RPMI7951 (cell line): Measurements from ENCODE around the gene PLCL2. TPM values are rescaled to one million over a fixed set of nuclear protein-coding genes. Genes with fewer than 3 reads are reported as not detected.
"Not testable (repeated sequence)": the region's sequence is repeated elsewhere in the genome, so short reads cannot be mapped to it uniquely, and the experiment has no call there.

ENCODE experiments used
- DNase-seq: peaks from one replicate; pipeline ENCODE4 v3.0.0-alpha.2; 2012; ENCODE audit warnings: low read depth
- total RNA-seq: library from RNA; depleted of rRNA; stranded (reverse); fragments of >200 nt; shearing (Covaris generic); gene quantifications from 2 replicates; pipeline ENCODE4 v1.2.3, GENCODE V29; 2014

Gene PLCL2
- total RNA-seq, 1 experiment from 2014 or later, result 0.12 TPM

- no peak for DNase-seq
Observed at GRCh38 chr3:17075907-17076306, 191.2 kb downstream of the PLCL2 start.

GRCh38 chr3:17076940-17077605, 192.3 kb downstream of the PLCL2 start:
- DNase-seq, result no peak

GRCh38 chr3:17077606-17078005, 192.9 kb downstream of the PLCL2 start:
- peak; percentile 14 for DNase-seq

- DNase-seq, result no peak
Observed at GRCh38 chr3:17078926-17079465, 194.2 kb downstream of the PLCL2 start.

- no peak for DNase-seq
Observed at GRCh38 chr3:17079933-17080332, 195.2 kb downstream of the PLCL2 start.

GRCh38 chr3:17081520-17081919, 196.8 kb downstream of the PLCL2 start:
- DNase-seq, result no peak

GRCh38 chr3:17087509-17087908, 202.8 kb downstream of the PLCL2 start:
- DNase-seq, result no peak

GRCh38 chr3:17088017-17088416, 203.3 kb downstream of the PLCL2 start:
- DNase-seq, result no peak

- no peak for DNase-seq
Observed at GRCh38 chr3:17088602-17089313, 204.0 kb downstream of the PLCL2 start.

GRCh38 chr3:17089314-17089700, 204.6 kb downstream of the PLCL2 start:
- no peak for DNase-seq

- DNase-seq, result no peak
Observed at GRCh38 chr3:17090280-17090983, 205.7 kb downstream of the PLCL2 start.

GRCh38 chr3:17091910-17092582, 207.3 kb downstream of the PLCL2 start:
- no peak for DNase-seq

GRCh38 chr3:17092583-17092933, 207.8 kb downstream of the PLCL2 start:
- DNase-seq, result no peak

GRCh38 chr3:17094551-17094950, 209.8 kb downstream of the PLCL2 start:
- no peak for DNase-seq

- DNase-seq, result no peak
Observed at GRCh38 chr3:17103579-17103978, 218.8 kb downstream of the PLCL2 start.

GRCh38 chr3:17106801-17107200, 222.0 kb downstream of the PLCL2 start:
- DNase-seq, result not testable (repeated sequence)

- no peak for DNase-seq
Observed at GRCh38 chr3:17110660-17111396, 226.1 kb downstream of the PLCL2 start.

- DNase-seq, result no peak
Observed at GRCh38 chr3:17111586-17111985, 226.8 kb downstream of the PLCL2 start.

GRCh38 chr3:17115186-17115585, 230.4 kb downstream of the PLCL2 start:
- peak; percentile 14 for DNase-seq

GRCh38 chr3:17116007-17116600, 231.3 kb downstream of the PLCL2 start:
- no peak for DNase-seq

- DNase-seq, result no peak
Observed at GRCh38 chr3:17118771-17119170, 234.0 kb downstream of the PLCL2 start.
